ENCODE results near the gene BCR. TPM values are rescaled to one million over a fixed set of nuclear protein-coding genes. Genes with fewer than 3 reads are reported as not detected.

Gene BCR
- total RNA-seq, 1 experiment from 2014 or later, result 10.2 TPM

DNA sequence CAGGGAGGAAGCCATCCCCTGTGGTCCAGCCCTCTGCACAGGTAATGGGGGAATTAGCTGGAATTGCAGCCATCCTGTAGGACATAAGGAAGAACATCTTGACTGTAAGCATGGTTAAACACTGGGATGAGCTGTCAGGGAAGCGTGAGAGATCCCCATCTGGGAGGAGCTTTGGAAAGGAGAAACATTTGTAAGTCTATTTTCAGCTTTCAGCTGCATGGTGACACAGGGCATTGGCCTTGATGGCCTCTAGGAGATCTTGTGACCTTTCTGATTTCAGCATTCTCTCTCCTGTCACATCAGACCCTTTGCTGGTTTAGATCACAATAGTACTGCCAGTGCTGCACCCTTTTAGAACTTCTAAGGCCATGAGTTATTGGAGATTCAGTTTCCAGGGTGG lies 47.1 kb downstream of the BCR start:
- no peak for DNase-seq (ENCODE audit: low read depth)

- no peak for DNase-seq (ENCODE audit: low read depth)
These were observed 48.2 kb downstream of the BCR start for GRCh38 chr22:23228503-23228902.

DNA sequence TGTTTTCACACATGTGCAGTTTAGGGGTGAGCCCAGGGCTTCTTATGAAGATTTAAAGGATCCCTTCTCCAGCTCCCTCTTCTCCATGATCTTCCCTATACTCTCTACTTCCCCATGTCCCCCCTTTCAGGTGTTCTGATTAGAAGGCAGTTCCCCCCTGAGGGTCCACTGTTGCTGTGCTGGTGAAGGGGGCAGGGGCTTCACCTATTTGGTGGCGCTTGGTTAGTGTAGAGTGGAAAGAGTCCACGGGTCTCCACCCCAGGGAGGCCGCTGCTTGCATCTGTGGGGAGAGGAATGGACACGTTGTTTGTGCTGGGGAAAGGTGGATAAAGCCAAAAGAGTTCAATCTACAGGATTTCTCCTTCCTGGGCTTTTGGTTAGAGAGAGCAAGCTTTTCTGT lies 49.3 kb downstream of the BCR start:
- DNase-seq (ENCODE audit: low read depth), result no peak

DNA sequence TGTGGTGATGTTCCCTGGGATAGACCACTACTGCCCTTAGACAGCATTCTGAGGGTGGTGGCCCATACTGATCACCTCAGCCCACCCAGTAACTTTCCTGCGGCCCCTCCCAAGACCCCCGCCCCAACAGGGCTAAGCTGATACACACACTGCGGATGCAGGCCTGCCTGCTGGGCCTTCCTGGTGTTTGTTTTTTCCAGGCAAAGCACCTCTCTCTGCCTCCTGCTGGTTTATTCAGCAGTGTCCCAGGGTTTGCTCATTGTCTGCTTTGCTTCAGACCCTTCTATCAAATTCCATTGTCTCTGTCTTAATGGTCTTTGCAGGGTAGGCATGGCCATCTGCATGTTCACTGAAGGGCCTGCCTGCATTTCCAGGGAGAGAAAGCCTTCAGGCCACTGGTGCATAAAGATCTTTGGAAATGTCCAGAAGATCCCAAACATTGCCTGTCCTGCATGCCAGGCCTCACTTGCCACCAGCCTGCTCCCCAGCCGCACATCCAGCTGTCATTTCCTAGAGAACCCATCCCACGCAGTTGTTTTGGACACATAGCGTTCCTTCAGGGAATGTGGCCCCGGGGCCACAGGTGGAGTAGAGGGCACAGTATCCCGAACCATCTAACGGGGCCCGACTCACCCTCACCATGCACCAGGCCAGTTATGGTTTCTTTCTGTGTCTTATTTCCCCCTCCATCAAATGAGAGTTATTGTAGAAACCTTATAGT lies 50.2 kb downstream of the BCR start:
- no peak for DNase-seq (ENCODE audit: low read depth)

GRCh38 chr22:23231471-23232093 lies 51.3 kb downstream of the BCR start:
- DNase-seq (ENCODE audit: low read depth), result no peak

- DNase-seq (ENCODE audit: low read depth), result no peak
These were observed 52.0 kb downstream of the BCR start for GRCh38 chr22:23232094-23232905.

- no peak for DNase-seq (ENCODE audit: low read depth)
These were observed 52.8 kb downstream of the BCR start for GRCh38 chr22:23233084-23233531.

GRCh38 chr22:23233752-23234408 lies 53.6 kb downstream of the BCR start:
- peak; percentile 10 for DNase-seq (ENCODE audit: low read depth)

- no peak for DNase-seq (ENCODE audit: low read depth)
These were observed 54.3 kb downstream of the BCR start for GRCh38 chr22:23234409-23235161.

DNA sequence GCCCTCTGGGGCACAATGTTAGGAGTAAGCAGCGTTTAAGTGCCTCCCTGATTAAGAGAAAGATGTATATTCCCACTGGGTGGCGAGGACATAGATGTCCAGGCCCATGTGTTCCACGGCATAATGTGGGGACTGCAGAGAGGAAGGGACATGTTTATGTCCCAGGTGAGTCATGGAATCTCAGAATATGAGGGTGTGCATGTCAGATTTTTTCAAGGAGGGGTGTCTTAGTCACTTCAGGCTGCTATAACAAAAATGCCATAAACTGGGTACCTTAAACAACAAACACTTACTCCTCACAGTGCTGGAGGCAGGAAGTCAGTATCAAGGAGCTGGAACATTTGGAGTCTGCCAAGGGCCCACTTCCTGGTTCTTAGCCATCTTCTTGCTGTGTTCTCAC lies 55.1 kb downstream of the BCR start:
- no peak for DNase-seq (ENCODE audit: low read depth)

GRCh38 chr22:23236026-23236425 lies 55.7 kb downstream of the BCR start:
- DNase-seq (ENCODE audit: low read depth), result no peak

- DNase-seq (ENCODE audit: low read depth), result no peak
These were observed 56.3 kb downstream of the BCR start for GRCh38 chr22:23236440-23237184.

DNA sequence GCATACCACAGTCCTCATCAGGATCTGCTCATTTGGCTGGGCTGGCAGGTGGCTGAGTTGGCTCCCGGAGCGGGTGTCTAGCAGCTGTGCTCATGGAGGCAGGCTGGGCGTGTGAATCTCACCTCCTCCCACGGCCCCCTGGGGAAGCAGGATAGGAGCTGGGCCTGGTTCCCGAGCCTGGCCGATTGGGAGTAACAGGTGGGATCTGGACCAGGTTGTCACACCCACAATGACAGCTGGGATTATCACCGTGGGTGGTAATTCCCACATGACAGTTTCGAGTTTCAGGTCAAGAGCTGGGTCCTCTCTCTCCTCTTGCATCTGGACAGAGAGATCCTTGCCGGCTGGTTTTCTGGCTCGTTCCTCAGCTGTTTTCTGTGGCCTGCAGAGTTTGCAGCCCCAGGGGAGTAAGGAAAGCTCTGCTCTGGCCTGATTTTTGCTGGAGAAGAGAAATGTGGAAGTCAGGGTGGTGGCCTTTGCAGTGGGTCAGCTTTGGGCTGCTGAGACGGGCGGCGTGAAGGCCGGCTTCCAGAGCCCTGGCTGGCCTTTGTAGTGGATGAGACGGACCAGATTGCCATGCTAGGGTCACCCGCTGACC lies 57.0 kb downstream of the BCR start:
- DNase-seq (ENCODE audit: low read depth), result peak; percentile 97

DNA sequence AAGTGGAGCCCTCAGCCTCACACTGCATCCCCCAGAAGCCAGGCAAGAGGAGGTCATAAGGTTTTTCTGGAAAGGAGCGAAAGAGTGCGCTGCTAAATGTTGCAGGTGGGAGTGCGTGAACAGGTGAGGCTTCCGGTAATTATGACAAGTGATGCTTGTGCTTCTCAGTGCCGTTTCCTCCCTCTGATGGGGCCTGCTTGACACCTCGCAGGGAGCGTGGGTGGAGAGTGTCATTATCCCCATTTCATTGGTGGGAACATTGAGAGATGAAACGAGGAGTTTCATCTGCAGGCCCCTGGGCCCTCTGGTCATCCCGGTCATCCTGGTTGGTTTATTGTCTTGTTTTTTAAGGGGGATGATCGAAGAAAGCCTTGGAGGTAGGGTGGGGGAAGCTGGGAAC lies 57.5 kb downstream of the BCR start:
- no peak for DNase-seq (ENCODE audit: low read depth)

GRCh38 chr22:23238707-23239106 lies 58.4 kb downstream of the BCR start:
- DNase-seq (ENCODE audit: low read depth), result no peak

- DNase-seq (ENCODE audit: low read depth), result no peak
These were observed 59.1 kb downstream of the BCR start for GRCh38 chr22:23239429-23239828.

DNA sequence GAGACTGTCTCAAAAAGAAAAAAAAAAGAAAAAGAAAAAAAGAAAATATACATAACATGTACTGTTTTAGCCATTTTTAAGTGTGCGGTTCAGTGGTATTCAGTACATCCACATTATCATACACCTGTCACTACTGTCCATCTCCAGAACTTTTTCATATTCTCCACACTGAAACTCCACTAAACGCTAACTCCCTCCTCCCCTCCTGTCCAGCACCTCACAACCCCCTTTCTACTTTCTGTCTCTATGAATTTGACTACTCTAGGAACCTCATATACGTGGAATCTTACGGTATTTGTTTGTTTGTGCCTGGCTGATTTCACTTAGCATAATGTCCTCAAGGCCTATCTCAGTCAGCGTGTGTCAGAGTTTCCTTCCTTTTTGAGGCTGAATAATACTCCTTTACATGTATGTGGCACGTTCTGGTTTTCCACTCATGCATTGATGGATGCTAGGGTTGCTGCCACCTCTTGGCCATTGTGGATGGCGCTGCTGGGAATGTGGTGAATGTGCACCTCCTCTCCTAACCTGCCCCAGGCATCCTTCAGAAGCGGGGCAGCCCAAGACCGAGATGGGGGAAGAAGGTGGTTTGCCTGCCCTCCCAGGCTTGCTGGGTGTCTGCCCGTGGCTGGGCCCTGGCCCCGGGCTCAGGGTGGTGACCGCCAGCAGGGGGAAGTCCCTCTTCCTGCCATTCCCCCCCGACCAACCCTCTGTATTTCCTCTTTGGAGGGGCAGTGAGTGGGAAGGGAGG lies 60.5 kb downstream of the BCR start:
- DNase-seq (ENCODE audit: low read depth), result no peak

DNA sequence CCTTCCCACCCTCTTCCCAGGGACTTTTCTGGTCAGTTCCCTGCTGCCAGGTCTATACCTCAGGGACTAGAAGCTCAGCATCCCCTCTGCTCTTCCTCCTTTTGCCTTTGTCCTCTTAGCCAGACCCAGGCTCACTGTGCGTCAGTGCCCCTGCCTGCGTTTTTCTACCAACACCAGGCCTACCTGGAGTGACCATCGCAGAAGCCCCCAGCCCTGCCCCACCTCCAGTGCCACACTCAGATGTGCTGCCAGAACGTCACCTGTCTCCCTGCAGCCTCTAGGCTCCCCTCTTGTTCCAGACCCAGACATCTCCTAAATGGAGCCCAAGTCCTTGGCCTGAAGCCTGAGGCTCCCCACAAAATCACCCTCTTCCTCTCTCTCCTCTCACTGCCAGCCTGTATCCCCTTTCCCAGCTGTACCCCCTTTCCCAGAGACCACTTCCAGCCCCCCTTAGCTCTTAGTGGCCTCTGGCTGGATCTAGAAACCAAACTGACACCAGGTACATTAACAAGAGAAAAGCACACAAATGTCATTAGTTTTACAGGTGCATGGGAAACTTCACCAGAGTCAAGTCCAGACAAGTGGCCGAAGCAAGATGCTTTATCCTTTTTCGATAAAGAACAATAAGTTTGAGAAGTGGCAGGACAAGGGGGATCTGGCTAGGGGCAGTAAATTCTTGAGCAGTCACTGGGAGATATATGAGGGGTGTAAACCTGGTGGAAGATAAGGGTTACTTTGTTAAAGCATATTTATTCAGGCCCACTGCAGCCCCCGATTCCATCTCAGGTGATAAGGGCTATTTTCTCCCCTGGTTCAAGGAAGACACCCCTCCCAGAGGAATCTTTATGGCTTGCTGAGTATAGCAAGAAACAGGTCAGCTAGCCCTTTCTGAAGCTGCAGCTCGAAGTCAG lies 61.5 kb downstream of the BCR start:
- no peak for DNase-seq (ENCODE audit: low read depth)
